Trophoblast cell (in vitro differentiated cells and primary cell): ENCODE results near the gene OR5AC2. TPM values are rescaled to one million over a fixed set of nuclear protein-coding genes. Genes with fewer than 3 reads are reported as not detected.

Experiments
- DNase-seq, 2 donors: peaks; one replicate each; pipeline ENCODE4 v3.0.0-alpha.2; 2016
- H2AFZ ChIP-seq: 2 replicates; pipeline ENCODE4 v1.6.1; 2013; ENCODE audit warnings: low read length, moderate library complexity, mild to moderate bottlenecking; ENCODE audit not compliant: insufficient read depth, poor library complexity
- H2AK5ac ChIP-seq: 2 replicates; pipeline ENCODE4 v1.6.1; 2013; ENCODE audit warnings: mild to moderate bottlenecking, low read length
- H2BK120ac ChIP-seq: 2 replicates; pipeline ENCODE4 v1.6.1; 2013; ENCODE audit warnings: low read length, mild to moderate bottlenecking, moderate library complexity; ENCODE audit not compliant: insufficient read depth, poor library complexity
- H2BK12ac ChIP-seq: 2 replicates; pipeline ENCODE4 v1.6.1; 2013; ENCODE audit warnings: mild to moderate bottlenecking, low read length, moderate library complexity
- H2BK5ac ChIP-seq: 2 replicates; pipeline ENCODE4 v1.6.1; 2013; ENCODE audit warnings: low read length, low read depth, moderate library complexity, mild to moderate bottlenecking; ENCODE audit not compliant: poor library complexity
- H3K14ac ChIP-seq: 2 replicates; pipeline ENCODE4 v1.6.1; 2013; ENCODE audit warnings: mild to moderate bottlenecking, low read length
- H3K18ac ChIP-seq: 2 replicates; pipeline ENCODE4 v1.6.1; 2013; ENCODE audit warnings: mild to moderate bottlenecking, low read length
- H3K23ac ChIP-seq: 2 replicates; pipeline ENCODE4 v1.6.1; 2013; ENCODE audit warnings: low read length
- H3K27ac ChIP-seq: 2 replicates; pipeline ENCODE4 v1.5.1; 2013; ENCODE audit warnings: low read depth, mild to moderate bottlenecking, inconsistent platforms, low read length, moderate library complexity
- H3K27me3 ChIP-seq: 2 replicates; pipeline ENCODE4 v1.6.1; 2013; ENCODE audit warnings: inconsistent platforms, mild to moderate bottlenecking, low read length, moderate library complexity; ENCODE audit not compliant: insufficient read depth
- H3K36me3 ChIP-seq, 2 experiments: 1 replicate in 1 of 2; 2 replicates in 1 of 2; pipeline ENCODE4 v1.6.1; 2013; ENCODE audit warnings: low read length in 2 of 2, mild to moderate bottlenecking in 2 of 2, moderate library complexity in 1 of 2; ENCODE audit not compliant: insufficient read depth in 2 of 2, control insufficient read depth in 1 of 2
- H3K4ac ChIP-seq: 2 replicates; pipeline ENCODE4 v1.6.1; 2013; ENCODE audit warnings: low read depth, mild to moderate bottlenecking, low read length, moderate library complexity
- H3K4me1 ChIP-seq, 2 experiments: 1 replicate in 1 of 2; 2 replicates in 1 of 2; pipeline ENCODE4 v1.6.1; 2013; ENCODE audit warnings: low read length in 2 of 2, mild to moderate bottlenecking in 2 of 2, moderate library complexity in 1 of 2; ENCODE audit not compliant: insufficient read depth in 2 of 2, control insufficient read depth in 1 of 2
- H3K4me2 ChIP-seq: 2 replicates; pipeline ENCODE4 v1.6.1; 2013; ENCODE audit warnings: inconsistent platforms, mild to moderate bottlenecking, low read length, moderate library complexity
- H3K4me3 ChIP-seq: 2 replicates; pipeline ENCODE4 v1.5.1; 2013; ENCODE audit warnings: mild to moderate bottlenecking, low read depth, low read length, inconsistent platforms
- H3K79me1 ChIP-seq: one replicate; pipeline ENCODE4 v1.6.1; 2013; ENCODE audit warnings: low read length
- H3K79me2 ChIP-seq: 2 replicates; pipeline ENCODE4 v1.6.1; 2013; ENCODE audit warnings: low read length, mild to moderate bottlenecking; ENCODE audit not compliant: control insufficient read depth, insufficient read depth, poor library complexity
- H3K9ac ChIP-seq: 2 replicates; pipeline ENCODE4 v1.6.1; 2013; ENCODE audit warnings: mild to moderate bottlenecking, low read length
- H3K9me3 ChIP-seq: 2 replicates; pipeline ENCODE4 v1.6.1; 2013; ENCODE audit warnings: low read depth, mild to moderate bottlenecking, control low read depth, inconsistent platforms, low read length; ENCODE audit not compliant: insufficient read depth
- H4K12ac ChIP-seq: 2 replicates; pipeline ENCODE4 v1.6.1; 2013; ENCODE audit warnings: low read depth, mild to moderate bottlenecking, low read length, moderate library complexity
- H4K8ac ChIP-seq: 2 replicates; pipeline ENCODE4 v1.6.1; 2013; ENCODE audit warnings: low read depth, mild to moderate bottlenecking, low read length, moderate library complexity
- H4K91ac ChIP-seq: one replicate; pipeline ENCODE4 v1.6.1; 2013; ENCODE audit warnings: low read depth, mild to moderate bottlenecking, low read length, moderate library complexity
- WGBS: extraction: QIAGEN DNeasy Blood & Tissue Kit; methylation state at CpG from one replicate; pipeline ENCODE4 v1.1.7; 2013; ENCODE audit warnings: missing lambda C conversion rate; ENCODE audit not compliant: insufficient read length, insufficient coverage; ENCODE audit errors: extremely low coverage; 5-methylcytosine and 5-hydroxymethylcytosine counted together
- polyA plus RNA-seq: library from polyadenylated mRNA; stranded (reverse); fragments of 200-250 nt; gene quantifications from 2 replicates; pipeline ENCODE4 v1.2.3, GENCODE V29; 2013

OR5AC2 gene, protein sequence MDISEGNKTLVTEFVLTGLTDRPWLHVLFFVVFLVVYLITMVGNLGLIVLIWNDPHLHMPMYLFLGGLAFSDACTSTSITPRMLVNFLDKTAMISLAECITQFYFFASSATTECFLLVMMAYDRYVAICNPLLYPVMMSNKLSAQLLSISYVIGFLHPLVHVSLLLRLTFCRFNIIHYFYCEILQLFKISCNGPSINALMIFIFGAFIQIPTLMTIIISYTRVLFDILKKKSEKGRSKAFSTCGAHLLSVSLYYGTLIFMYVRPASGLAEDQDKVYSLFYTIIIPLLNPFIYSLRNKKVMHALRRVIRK
- polyA plus RNA-seq, result 0.04 TPM in 1 of 2 replicates, not detected in the other

DNA sequence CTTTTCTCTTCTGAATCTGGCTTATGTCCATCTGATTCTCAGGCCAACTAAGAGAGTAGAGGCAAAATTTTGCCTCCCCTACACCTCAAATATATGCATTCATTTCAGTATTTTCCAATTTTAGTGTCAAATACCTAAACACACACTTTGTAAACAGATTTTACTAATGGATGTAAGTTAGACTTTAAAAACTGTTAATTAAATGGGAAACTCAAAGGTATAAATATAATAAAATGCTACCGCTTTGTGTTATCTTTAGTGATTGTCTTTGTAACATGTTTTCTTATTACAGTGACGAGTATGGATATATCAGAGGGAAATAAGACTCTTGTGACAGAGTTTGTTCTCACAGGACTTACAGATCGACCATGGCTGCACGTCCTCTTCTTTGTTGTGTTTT is at the start of gene OR5AC2:
OR5AC2 (plus strand) TSS at position 301 of the 400 bp plus-strand sequence; CDS start at position 301, 0 bp downstream.
- no peak within 1 kb of the TSS for H3K14ac ChIP-seq
- no peak within 1 kb of the TSS for H3K9ac ChIP-seq
- H3K18ac ChIP-seq, result no peak within 1 kb of the TSS
- DNase-seq, result no peak
- H3K23ac ChIP-seq, result no peak within 1 kb of the TSS
- H4K91ac ChIP-seq, result no peak within 1 kb of the TSS
- no peak within 1 kb of the TSS for H2BK120ac ChIP-seq
- H3K4me3 ChIP-seq, result no peak within 1 kb of the TSS
- no CpG with 5 or more reads among the region's 4 CpGs for WGBS
- no peak within 1 kb of the TSS for H2BK5ac ChIP-seq
- no peak within 1 kb of the TSS for H2AK5ac ChIP-seq
- no peak within 1 kb of the TSS for H3K4me2 ChIP-seq
- no peak within 1 kb of the TSS for H2BK12ac ChIP-seq
- H3K79me1 ChIP-seq, result no peaks in the 10 kb centered on the region
- no peaks in the 10 kb centered on the region for H3K79me2 ChIP-seq
- no peaks in the 10 kb centered on the region for H3K27me3 ChIP-seq
- H3K9me3 ChIP-seq, result no peaks in the 10 kb centered on the region
- H4K8ac ChIP-seq, result no peak within 1 kb of the TSS
- no peaks in the 10 kb centered on the region for H3K36me3 ChIP-seq
- H3K4ac ChIP-seq, result no peak within 1 kb of the TSS
- H3K27ac ChIP-seq, result no peak within 1 kb of the TSS
- no peak within 1 kb of the TSS for H2AFZ ChIP-seq
- no peak within 1 kb of the TSS for H4K12ac ChIP-seq
- no peaks in the 10 kb centered on the region for H3K4me1 ChIP-seq

DNA sequence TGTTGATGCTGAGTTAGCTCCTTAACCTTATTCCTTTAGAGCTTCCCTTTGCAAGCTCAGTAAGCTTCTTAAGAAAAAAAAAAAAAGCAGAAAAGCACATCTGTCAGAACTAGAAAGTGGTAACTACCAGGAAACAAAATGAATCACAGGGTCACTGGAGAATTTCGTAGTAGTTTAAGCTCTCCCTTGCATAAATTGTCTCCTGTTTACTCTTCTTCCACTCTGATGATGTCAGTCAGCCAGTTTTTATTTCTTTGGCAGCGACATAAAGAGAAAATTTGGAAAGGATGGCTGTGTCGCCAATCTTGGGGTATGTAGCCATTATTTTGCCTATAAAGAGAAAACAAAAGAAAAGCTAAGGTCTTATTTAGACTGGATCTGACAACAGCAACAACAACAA is 48.7 kb upstream of the OR5AC2 start:
- H2BK5ac ChIP-seq, result no peak overlapping the region
- no peak overlapping the region for H3K4ac ChIP-seq
- no peaks in the 10 kb centered on the region for H3K79me1 ChIP-seq
- H3K9me3 ChIP-seq, result no peaks in the 10 kb centered on the region
- no peaks in the 10 kb centered on the region for H3K36me3 ChIP-seq
- H4K8ac ChIP-seq, result no peak overlapping the region
- H2BK12ac ChIP-seq, result no peak overlapping the region
- no peak overlapping the region for H2AK5ac ChIP-seq
- no peaks in the 10 kb centered on the region for H3K4me1 ChIP-seq
- H3K18ac ChIP-seq, result no peak overlapping the region
- DNase-seq, result no peak
- H3K9ac ChIP-seq, result no peak overlapping the region
- H3K4me3 ChIP-seq, result no peak overlapping the region
- no peak overlapping the region for H4K91ac ChIP-seq
- H4K12ac ChIP-seq, result no peak overlapping the region
- no peak overlapping the region for H2BK120ac ChIP-seq
- no peak overlapping the region for H3K4me2 ChIP-seq
- H3K27me3 ChIP-seq, result no peaks in the 10 kb centered on the region
- H2AFZ ChIP-seq, result no peak overlapping the region
- H3K79me2 ChIP-seq, result no peaks in the 10 kb centered on the region
- H3K27ac ChIP-seq, result no peak overlapping the region
- no peak overlapping the region for H3K23ac ChIP-seq
- H3K14ac ChIP-seq, result no peak overlapping the region
- WGBS, result no CpG with 5 or more reads among the region's 3 CpGs

DNA sequence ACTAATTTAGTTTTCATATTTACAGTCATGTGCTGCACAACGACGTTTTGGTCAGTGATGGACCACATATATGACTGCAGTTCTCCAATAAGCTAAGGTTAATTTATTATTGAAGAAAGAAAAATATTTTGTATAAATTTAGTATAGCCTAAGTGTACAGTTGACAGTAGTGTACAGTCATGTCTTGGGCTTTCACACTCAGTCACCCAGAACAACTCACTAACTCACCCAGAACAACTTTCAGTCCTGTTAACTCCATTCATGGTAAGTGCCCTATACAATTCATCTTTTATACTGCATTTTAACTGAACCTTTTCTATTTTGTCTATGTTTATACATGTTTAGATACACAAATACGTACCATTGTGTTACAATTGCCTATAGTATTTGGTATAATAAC is 48.1 kb upstream of the OR5AC2 start:
- no peak overlapping the region for H3K4me2 ChIP-seq
- no peaks in the 10 kb centered on the region for H3K79me2 ChIP-seq
- no peak overlapping the region for H4K8ac ChIP-seq
- H3K4me3 ChIP-seq, result no peak overlapping the region
- H2AK5ac ChIP-seq, result no peak overlapping the region
- no peak overlapping the region for H2BK5ac ChIP-seq
- H3K27me3 ChIP-seq, result no peaks in the 10 kb centered on the region
- no peaks in the 10 kb centered on the region for H3K79me1 ChIP-seq
- no peaks in the 10 kb centered on the region for H3K9me3 ChIP-seq
- no peaks in the 10 kb centered on the region for H3K4me1 ChIP-seq
- no peak overlapping the region for H3K23ac ChIP-seq
- no peak overlapping the region for H2BK120ac ChIP-seq
- no peak overlapping the region for H3K9ac ChIP-seq
- no peak for DNase-seq
- no peaks in the 10 kb centered on the region for H3K36me3 ChIP-seq
- H3K14ac ChIP-seq, result no peak overlapping the region
- H3K18ac ChIP-seq, result no peak overlapping the region
- no peak overlapping the region for H4K91ac ChIP-seq
- H3K4ac ChIP-seq, result no peak overlapping the region
- no peak overlapping the region for H2AFZ ChIP-seq
- H4K12ac ChIP-seq, result no peak overlapping the region
- no peak overlapping the region for H3K27ac ChIP-seq
- WGBS, result no CpG with 5 or more reads among the region's 3 CpGs
- no peak overlapping the region for H2BK12ac ChIP-seq

DNA sequence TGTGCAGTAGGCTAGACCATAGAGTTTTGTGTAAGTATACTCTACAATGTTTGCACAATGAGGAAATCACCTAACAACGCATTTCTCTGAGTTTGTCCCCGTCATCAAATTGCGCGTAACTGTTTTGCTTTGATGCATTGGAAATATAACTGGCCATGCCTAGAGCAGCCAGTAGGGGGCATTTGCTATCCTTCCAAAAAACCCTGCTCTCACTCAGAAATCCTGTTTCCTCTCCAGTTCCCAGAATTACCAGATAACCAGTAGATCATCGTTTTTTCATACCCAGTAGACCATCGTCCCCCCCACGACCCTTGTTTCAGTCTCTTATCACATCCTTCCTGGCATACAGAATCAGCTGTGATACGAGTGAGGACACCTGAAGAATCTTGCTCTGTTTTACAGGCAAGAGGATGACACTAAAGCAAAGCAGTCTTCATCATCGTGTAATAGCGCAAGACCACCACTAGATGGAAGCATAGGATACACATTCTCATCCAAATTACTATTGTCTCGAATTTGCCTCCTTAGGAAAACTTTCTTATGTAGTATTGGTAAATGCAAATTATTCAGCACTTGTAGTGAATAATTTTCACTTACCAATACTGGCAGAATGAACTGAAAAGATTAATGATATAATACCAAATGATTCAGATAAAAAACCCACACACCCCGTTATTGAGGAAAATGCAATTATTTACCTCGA is 47.5 kb upstream of the OR5AC2 start:
- no peak overlapping the region for H3K23ac ChIP-seq
- H3K4me3 ChIP-seq, result no peak overlapping the region
- WGBS, result no CpG with 5 or more reads among the region's 13 CpGs
- no peak overlapping the region for H3K14ac ChIP-seq
- H3K4ac ChIP-seq, result no peak overlapping the region
- H3K4me1 ChIP-seq, result no peaks in the 10 kb centered on the region
- no peak overlapping the region for H2AK5ac ChIP-seq
- no peaks in the 10 kb centered on the region for H3K79me2 ChIP-seq
- no peaks in the 10 kb centered on the region for H3K36me3 ChIP-seq
- H2BK120ac ChIP-seq, result no peak overlapping the region
- H3K18ac ChIP-seq, result no peak overlapping the region
- H3K79me1 ChIP-seq, result no peaks in the 10 kb centered on the region
- no peak overlapping the region for H2BK12ac ChIP-seq
- no peak overlapping the region for H4K8ac ChIP-seq
- no peak overlapping the region for H2BK5ac ChIP-seq
- DNase-seq, result peak; percentile 82 to 93
- H2AFZ ChIP-seq, result no peak overlapping the region
- H3K4me2 ChIP-seq, result peak overlapping the region; percentile 88
- H3K9me3 ChIP-seq, result no peaks in the 10 kb centered on the region
- H3K27me3 ChIP-seq, result no peaks in the 10 kb centered on the region
- no peak overlapping the region for H4K12ac ChIP-seq
- H4K91ac ChIP-seq, result no peak overlapping the region
- no peak overlapping the region for H3K27ac ChIP-seq
- peak overlapping the region; percentile 19 for H3K9ac ChIP-seq
